Measurements from ENCODE around the gene MKRN2OS. TPM values are rescaled to one million over a fixed set of nuclear protein-coding genes. Genes with fewer than 3 reads are reported as not detected.

Gene MKRN2OS
- total RNA-seq, 1 donor from 2014 or later: 1.3 TPM

DNA sequence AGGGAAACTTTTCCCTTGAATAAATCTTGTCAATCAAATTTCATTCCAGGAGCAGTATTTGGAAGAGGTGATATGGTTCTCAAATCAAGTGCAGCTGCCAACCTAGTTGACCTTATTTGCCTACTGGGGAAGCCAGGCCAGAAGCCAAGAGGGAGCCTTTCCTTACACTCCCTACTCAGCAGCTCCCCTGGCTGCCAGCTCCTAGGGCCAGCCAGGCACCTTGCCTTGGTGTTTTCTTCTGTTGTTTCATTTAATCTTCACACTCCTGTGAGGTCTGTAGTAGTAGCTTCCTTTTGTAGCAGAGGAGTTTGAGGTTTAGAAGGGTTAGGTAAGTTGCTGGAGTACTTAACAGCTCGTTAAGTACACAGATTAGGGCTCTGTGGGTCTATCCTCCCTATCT lies 22.6 kb downstream of the MKRN2OS start:
- Histone ChIP-seq H3K27me3 (ENCODE audit: control insufficient read depth, insufficient read depth, low read length) (no peaks in the 10 kb centered on the region), H3K36me3 (ENCODE audit: control insufficient read depth, insufficient read depth, low read length) (peaks cover 2% of the 10 kb centered on the region), H3K4me3 (ENCODE audit: low read depth, low read length) (no peak overlapping the region)
- no peak for DNase-seq (ENCODE audit: low read depth)
- TF ChIP-seq CTCF (IDR thresholded peaks at IDR 0.05; ENCODE audit: insufficient read depth, low read length, poor library complexity, severe bottlenecking): no peak

DNA sequence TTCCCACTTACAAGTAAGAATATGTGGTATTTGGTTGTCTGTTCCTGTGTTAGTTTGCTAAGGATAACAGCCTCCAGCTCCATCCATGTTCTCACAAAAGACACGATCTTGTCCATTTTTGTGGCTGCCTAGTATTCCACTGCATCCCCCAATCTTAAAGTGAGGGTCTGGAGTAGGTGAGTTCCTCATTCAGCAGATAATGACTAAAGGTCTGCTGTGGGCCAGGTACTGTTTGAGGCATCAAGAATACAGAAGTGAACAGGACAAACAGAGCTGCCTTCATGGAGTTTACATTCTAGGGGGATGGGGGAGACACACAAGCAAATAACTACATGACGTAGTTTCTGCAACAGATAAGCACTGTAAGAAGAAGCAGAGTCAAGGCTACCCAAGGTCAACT lies 24.3 kb downstream of the MKRN2OS start:
- TF ChIP-seq CTCF (IDR thresholded peaks at IDR 0.05; ENCODE audit: insufficient read depth, low read length, poor library complexity, severe bottlenecking): no peak
- Histone ChIP-seq H3K36me3 (ENCODE audit: control insufficient read depth, insufficient read depth, low read length) (no peaks in the 10 kb centered on the region), H3K4me3 (ENCODE audit: low read depth, low read length) (no peak overlapping the region), H3K27me3 (ENCODE audit: control insufficient read depth, insufficient read depth, low read length) (no peaks in the 10 kb centered on the region)
- DNase-seq (ENCODE audit: low read depth): no peak

- Histone ChIP-seq H3K27me3 (ENCODE audit: control insufficient read depth, insufficient read depth, low read length) (no peaks in the 10 kb centered on the region), H3K4me3 (ENCODE audit: low read depth, low read length) (no peak overlapping the region), H3K36me3 (ENCODE audit: control insufficient read depth, insufficient read depth, low read length) (no peaks in the 10 kb centered on the region)
- DNase-seq (ENCODE audit: low read depth): no peak
- TF ChIP-seq CTCF (IDR thresholded peaks at IDR 0.05; ENCODE audit: insufficient read depth, low read length, poor library complexity, severe bottlenecking): no peak
Measured at GRCh38 chr3:12518261-12519028, 26.9 kb downstream of the MKRN2OS start.

GRCh38 chr3:12516873-12517272 lies 28.4 kb downstream of the MKRN2OS start:
- no peak overlapping the region for H3K4me3 ChIP-seq (ENCODE audit: low read depth, low read length)
- no peak for DNase-seq (ENCODE audit: low read depth)
- no peak for TF ChIP-seq CTCF (IDR thresholded peaks at IDR 0.05; ENCODE audit: insufficient read depth, low read length, poor library complexity, severe bottlenecking)
- H3K36me3 ChIP-seq (ENCODE audit: control insufficient read depth, insufficient read depth, low read length): no peaks in the 10 kb centered on the region
- no peaks in the 10 kb centered on the region for H3K27me3 ChIP-seq (ENCODE audit: control insufficient read depth, insufficient read depth, low read length)

GRCh38 chr3:12515631-12516030 lies 29.7 kb downstream of the MKRN2OS start:
- no peaks in the 10 kb centered on the region for H3K36me3 ChIP-seq (ENCODE audit: control insufficient read depth, insufficient read depth, low read length)
- TF ChIP-seq CTCF (IDR thresholded peaks at IDR 0.05; ENCODE audit: insufficient read depth, low read length, poor library complexity, severe bottlenecking): no peak
- DNase-seq (ENCODE audit: low read depth): no peak
- H3K27me3 ChIP-seq (ENCODE audit: control insufficient read depth, insufficient read depth, low read length): no peaks in the 10 kb centered on the region
- H3K4me3 ChIP-seq (ENCODE audit: low read depth, low read length): no peak overlapping the region
